WI38 (cell line): Measurements from ENCODE around the gene SPEM1.

ENCODE experiments used
- H3K4me3 ChIP-seq: 2 replicates; pipeline ENCODE4 v1.5.1; 2011; ENCODE audit warnings: low read depth, mild to moderate bottlenecking, control low read depth, low read length
- TF ChIP-seq, protein P1 (sequence below): IDR thresholded peaks from 2 replicates; pipeline ENCODE4 v1.5.1; 2012; ENCODE audit warnings: low read depth, mild to moderate bottlenecking, control low read depth, low read length

The SPEM1 gene, protein sequence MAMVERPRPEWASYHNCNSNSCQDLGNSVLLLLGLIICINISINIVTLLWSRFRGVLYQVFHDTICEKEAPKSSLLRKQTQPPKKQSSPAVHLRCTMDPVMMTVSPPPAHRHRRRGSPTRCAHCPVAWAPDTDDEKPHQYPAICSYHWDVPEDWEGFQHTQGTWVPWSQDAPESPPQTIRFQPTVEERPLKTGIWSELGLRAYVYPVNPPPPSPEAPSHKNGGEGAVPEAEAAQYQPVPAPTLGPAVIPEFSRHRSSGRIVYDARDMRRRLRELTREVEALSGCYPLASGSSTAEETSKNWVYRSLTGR

DNA sequence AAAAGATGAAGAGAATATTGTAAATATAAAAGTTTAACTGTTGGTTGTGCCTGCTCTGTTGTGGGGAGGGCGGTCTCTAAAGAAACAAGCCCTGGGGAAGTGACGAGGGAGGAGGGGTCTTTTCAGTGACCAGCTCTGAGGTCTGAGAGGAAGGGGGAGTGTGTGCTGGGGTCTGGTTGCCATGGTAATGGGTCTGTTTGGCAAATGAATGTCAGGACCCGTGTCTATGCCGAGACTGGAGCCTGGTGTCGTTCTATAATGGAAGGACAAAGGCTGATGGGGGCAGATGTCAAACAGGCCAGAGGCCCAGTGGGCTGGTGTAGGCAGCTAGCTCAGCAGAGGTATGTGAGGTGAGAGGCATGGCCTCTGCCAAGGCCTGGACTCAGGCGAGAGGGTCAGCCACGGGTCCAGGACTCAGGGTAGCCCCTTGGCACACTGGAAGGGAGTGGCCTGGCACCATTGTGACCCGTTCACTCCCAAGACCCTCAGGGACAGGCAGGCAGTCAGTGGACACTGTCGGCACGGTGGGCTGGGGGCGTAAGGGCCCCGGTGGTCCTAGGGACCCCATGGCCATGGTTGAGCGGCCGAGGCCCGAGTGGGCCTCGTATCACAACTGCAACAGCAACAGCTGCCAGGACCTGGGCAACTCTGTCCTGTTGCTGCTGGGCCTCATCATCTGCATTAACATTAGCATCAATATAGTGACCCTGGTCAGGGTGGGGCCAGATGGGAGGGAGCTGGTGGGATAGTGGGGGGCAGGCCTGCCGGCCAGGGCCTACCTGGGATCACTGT is at the start of gene SPEM1:
SPEM1 (plus strand) TSS at position 506 of the 792 bp plus-strand sequence; CDS start at position 567, 61 bp downstream.
- H3K4me3 ChIP-seq: no peak within 1 kb of the TSS
- TF ChIP-seq, protein P1, sequence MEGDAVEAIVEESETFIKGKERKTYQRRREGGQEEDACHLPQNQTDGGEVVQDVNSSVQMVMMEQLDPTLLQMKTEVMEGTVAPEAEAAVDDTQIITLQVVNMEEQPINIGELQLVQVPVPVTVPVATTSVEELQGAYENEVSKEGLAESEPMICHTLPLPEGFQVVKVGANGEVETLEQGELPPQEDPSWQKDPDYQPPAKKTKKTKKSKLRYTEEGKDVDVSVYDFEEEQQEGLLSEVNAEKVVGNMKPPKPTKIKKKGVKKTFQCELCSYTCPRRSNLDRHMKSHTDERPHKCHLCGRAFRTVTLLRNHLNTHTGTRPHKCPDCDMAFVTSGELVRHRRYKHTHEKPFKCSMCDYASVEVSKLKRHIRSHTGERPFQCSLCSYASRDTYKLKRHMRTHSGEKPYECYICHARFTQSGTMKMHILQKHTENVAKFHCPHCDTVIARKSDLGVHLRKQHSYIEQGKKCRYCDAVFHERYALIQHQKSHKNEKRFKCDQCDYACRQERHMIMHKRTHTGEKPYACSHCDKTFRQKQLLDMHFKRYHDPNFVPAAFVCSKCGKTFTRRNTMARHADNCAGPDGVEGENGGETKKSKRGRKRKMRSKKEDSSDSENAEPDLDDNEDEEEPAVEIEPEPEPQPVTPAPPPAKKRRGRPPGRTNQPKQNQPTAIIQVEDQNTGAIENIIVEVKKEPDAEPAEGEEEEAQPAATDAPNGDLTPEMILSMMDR: no peak

DNA sequence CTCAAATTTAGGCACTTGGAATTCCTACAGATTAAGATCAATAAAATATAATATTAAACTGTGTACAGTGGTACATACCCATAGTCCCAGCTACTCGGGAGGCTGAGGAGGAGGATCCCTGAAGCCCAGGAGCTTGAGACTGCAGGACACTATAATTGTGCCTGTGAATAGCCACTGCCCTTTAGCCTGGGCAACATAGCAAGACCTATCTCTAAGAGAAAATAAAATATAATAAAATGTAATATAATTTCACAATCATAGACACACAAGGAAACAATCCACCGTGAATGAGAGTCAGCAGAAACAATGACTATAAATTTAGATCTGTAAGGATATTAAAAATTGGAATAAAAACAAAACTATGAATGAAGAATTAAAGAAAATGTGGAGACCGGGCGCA is 49.3 kb upstream of the SPEM1 start:
- no peak overlapping the region for H3K4me3 ChIP-seq
- TF ChIP-seq, protein P1: no peak

DNA sequence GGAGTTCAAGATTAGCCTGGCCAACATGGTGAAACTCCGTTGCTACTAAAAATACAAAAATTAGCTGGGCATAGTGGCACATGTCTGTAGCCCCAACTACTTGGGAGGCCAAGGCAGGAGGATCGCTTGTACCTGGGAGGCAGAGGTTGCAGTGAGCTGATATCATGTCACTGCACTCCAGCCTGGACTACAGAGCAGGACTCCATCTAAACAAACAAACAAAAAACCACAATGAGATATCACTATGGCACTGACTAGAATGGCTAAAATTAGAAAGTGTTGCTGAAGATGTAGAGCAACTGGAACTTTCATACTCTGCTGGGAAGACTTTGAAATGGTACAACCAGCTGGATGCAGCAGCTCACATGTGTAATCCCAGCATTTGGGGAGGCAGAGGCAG is 45.8 kb upstream of the SPEM1 start:
- TF ChIP-seq, protein P1: no peak

DNA sequence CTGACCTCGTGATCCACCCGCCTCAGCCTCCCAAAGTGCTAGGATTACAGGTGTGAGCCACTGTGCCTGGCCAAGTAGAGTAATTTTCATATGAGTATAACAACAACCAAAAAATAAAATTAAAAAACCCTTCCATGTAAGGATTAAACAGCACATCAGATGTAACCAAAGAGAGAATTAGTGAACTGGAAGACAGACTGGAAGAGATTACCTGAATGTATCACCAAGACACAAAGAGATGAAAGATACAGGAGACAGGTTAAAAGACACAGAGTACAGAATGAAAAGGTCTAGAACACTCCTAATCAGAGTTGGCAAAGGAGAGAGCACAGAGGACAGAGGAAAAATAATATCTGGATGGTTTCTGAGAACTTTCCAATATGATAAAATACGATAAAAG is 41.0 kb upstream of the SPEM1 start:
- TF ChIP-seq, protein P1: no peak
- no peak overlapping the region for H3K4me3 ChIP-seq

More for the DNA sequence above, 45.8 kb upstream of the SPEM1 start:
- no peak overlapping the region for H3K4me3 ChIP-seq

DNA sequence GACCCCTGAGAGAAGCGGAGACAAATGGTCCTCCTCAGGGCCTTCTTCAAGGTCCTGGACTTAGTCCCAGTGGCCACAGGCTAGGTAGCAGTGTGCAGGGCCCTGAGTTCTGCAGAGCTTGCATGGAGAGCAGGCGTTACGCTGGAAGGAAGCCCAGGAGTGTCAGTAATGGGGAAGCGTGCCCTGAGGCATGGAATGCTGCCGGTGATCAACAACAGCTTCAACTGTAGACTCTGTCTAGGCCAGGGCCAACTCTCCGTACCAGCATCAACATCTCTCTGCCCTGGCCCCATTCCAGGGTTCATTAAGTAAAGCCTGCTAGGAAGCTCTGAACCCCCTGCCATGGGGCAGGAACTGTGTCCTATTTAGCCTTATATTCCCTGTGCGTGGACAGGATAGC is 39.8 kb upstream of the SPEM1 start:
- H3K4me3 ChIP-seq: no peak overlapping the region

DNA sequence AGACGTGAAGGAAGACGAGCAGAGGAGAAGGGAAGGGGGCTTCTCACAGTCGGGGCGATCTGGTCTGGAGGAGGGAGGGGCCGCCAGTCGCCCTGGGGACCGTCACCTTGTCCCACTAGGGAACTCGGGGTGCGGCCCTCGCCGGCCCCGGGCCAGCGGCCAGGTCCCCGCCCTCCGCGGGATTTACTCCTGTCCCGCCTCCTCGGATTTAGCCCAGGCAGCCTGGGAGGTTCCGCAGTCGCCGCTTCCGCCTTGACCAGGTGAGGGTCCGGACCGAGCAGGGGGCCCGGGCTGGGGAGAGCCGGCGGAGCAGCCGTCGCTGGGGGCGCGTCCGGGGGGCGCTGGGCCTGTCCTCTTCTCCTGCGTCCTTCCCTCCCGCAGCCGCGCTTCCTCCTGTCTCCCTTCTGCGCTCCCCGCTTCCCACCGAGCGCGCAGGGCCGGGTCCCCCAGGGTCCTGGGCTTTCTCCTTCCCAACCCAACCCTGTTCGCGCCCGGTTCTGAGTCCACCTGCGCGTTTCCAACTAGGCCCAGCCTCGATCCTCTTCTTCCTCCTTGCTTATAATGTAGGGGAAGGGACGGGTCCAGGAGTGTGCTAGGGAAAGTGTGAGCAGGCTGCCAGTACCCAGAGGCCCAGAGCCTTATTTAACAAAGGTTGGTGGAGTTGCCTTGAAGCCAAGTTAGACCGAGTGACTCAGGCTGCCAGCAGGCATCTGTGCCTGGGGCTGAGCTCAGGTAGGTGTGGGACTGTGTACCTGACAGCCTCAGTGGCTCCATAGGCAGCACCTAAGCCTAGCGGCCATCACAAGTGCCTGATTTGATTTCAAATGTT is 39.1 kb upstream of the SPEM1 start, which contains the start of gene TNK1:
TNK1 (plus strand) TSS at position 235 of the 829 bp plus-strand sequence. CDS start 1,838 bp downstream, outside the sequence.
- no peak within 1 kb of the TSS for H3K4me3 ChIP-seq
- TF ChIP-seq, protein P1: no peak

More for the DNA sequence above, 39.8 kb upstream of the SPEM1 start:
- TF ChIP-seq, protein P1: no peak
